ENCODE results near the gene PTPRK.
"Not testable (repeated sequence)": the region's sequence is repeated elsewhere in the genome, so short reads cannot be mapped to it uniquely, and the experiment has no call there.

Gene PTPRK

GRCh38 chr6:127996925-127997324 lies 523.5 kb downstream of the PTPRK start:
- no peak for DNase-seq (ENCODE audit: low read depth in 2 of 2)
- H3K4me3 ChIP-seq (replicated peaks in 1 of 2; ENCODE audit: low read depth in 2 of 2, low read length in 2 of 2) = no peak overlapping the region
- no peak for TF ChIP-seq CTCF (IDR thresholded peaks at IDR 0.05; ENCODE audit: low read depth, low read length)

GRCh38 chr6:127992144-127992543 lies 528.3 kb downstream of the PTPRK start:
- TF ChIP-seq CTCF (IDR thresholded peaks at IDR 0.05; ENCODE audit: low read depth, low read length) = no peak
- DNase-seq (ENCODE audit: low read depth in 2 of 2) = peak in 1 of 2 donors; percentile 8
- no peak overlapping the region for H3K4me3 ChIP-seq (replicated peaks in 1 of 2; ENCODE audit: low read depth in 2 of 2, low read length in 2 of 2)

- no peak for TF ChIP-seq CTCF (IDR thresholded peaks at IDR 0.05; ENCODE audit: low read depth, low read length)
- no peak overlapping the region for H3K4me3 ChIP-seq (replicated peaks in 1 of 2; ENCODE audit: low read depth in 2 of 2, low read length in 2 of 2)
- no peak for DNase-seq (ENCODE audit: low read depth in 2 of 2)
Observed at GRCh38 chr6:127990074-127990473, 530.3 kb downstream of the PTPRK start.

GRCh38 chr6:127980996-127981395 lies 539.4 kb downstream of the PTPRK start:
- TF ChIP-seq CTCF (IDR thresholded peaks at IDR 0.05; ENCODE audit: low read depth, low read length) = no peak
- H3K4me3 ChIP-seq (replicated peaks in 1 of 2; ENCODE audit: low read depth in 2 of 2, low read length in 2 of 2) = no peak overlapping the region
- DNase-seq (ENCODE audit: low read depth in 2 of 2) = no peak

- DNase-seq (ENCODE audit: low read depth in 2 of 2); H3K4me3 ChIP-seq (replicated peaks in 1 of 2; ENCODE audit: low read depth in 2 of 2, low read length in 2 of 2): not testable (repeated sequence)
Observed at GRCh38 chr6:127978185-127978584, 542.2 kb downstream of the PTPRK start.

- DNase-seq (ENCODE audit: low read depth in 2 of 2) = no peak
- H3K4me3 ChIP-seq (replicated peaks in 1 of 2; ENCODE audit: low read depth in 2 of 2, low read length in 2 of 2) = no peak overlapping the region
- TF ChIP-seq CTCF (IDR thresholded peaks at IDR 0.05; ENCODE audit: low read depth, low read length) = no peak
Observed at GRCh38 chr6:127976796-127977195, 543.6 kb downstream of the PTPRK start.

- DNase-seq (ENCODE audit: low read depth in 2 of 2) = no peak
- TF ChIP-seq CTCF (IDR thresholded peaks at IDR 0.05; ENCODE audit: low read depth, low read length) = no peak
- no peak overlapping the region for H3K4me3 ChIP-seq (replicated peaks in 1 of 2; ENCODE audit: low read depth in 2 of 2, low read length in 2 of 2)
Observed at GRCh38 chr6:127976111-127976510, 544.3 kb downstream of the PTPRK start.

Data from cardiac fibroblast (primary cell).